Spleen (tissue), 11 donors: Measurements from ENCODE around the gene CPLX3. TPM values are rescaled to one million over a fixed set of nuclear protein-coding genes. Genes with fewer than 3 reads are reported as not detected.

ENCODE experiments used
- DNase-seq: peaks from one replicate; pipeline ENCODE4 v3.0.0-alpha.2; 2020
- H3K27ac ChIP-seq, 8 donors: fragments of 200-600 bp; sonication (generic) in 7 of 8; 1 replicate in 4 of 8; 2 replicates in 4 of 8; pipeline versions ENCODE4 v1.5.0 to v1.8.0; 2016 to 2021; ENCODE audit warnings: inconsistent platforms in 4 of 8, mild to moderate bottlenecking in 4 of 8, moderate library complexity in 1 of 8
- H3K27me3 ChIP-seq, 7 donors: fragments of 200-600 bp; sonication (generic) in 6 of 7; replicated peaks in 1 of 7; 1 replicate in 4 of 7; 2 replicates in 3 of 7; pipeline versions ENCODE4 v1.5.0 to v1.8.0; 2016 to 2021; ENCODE audit warnings: inconsistent platforms in 3 of 7, mild to moderate bottlenecking in 1 of 7
- H3K36me3 ChIP-seq, 6 donors: fragments of 200-600 bp; sonication (generic) in 5 of 6; 1 replicate in 4 of 6; 2 replicates in 2 of 6; pipeline versions ENCODE4 v1.5.0 to v1.8.0; 2016 to 2021; ENCODE audit warnings: inconsistent platforms in 2 of 6
- H3K4me1 ChIP-seq, 6 donors: fragments of 200-600 bp; sonication (generic) in 5 of 6; 1 replicate in 3 of 6; 2 replicates in 3 of 6; pipeline versions ENCODE4 v1.5.0 to v1.8.0; 2016 to 2021; ENCODE audit warnings: inconsistent platforms in 3 of 6
- H3K4me3 ChIP-seq, 8 donors: fragments of 200-600 bp; sonication (generic) in 7 of 8; 1 replicate in 4 of 8; 2 replicates in 4 of 8; pipeline versions ENCODE4 v1.5.0 to v1.8.0; 2016 to 2021; ENCODE audit warnings: inconsistent platforms in 4 of 8, mild to moderate bottlenecking in 4 of 8, moderate library complexity in 2 of 8
- H3K9me3 ChIP-seq, 8 donors: fragments of 200-600 bp; sonication (generic) in 7 of 8; 1 replicate in 4 of 8; 2 replicates in 4 of 8; pipeline versions ENCODE4 v1.5.0 to v1.8.0; 2016 to 2021; ENCODE audit warnings: inconsistent platforms in 4 of 8
- CTCF ChIP-seq, 11 experiments: fragments of 200-600 bp in 7 of 11; fragments of 450-650 bp in 4 of 11; sonication (generic) in 4 of 11; IDR thresholded peaks in 8 of 11; conservative IDR thresholded peaks in 3 of 11; 1 replicate in 7 of 11; 2 replicates in 4 of 11; pipeline versions ENCODE4 v1.4.0 to v1.8.0; 2016 to 2021; ENCODE audit warnings: antibody characterized with exemption in 11 of 11, inconsistent platforms in 4 of 11, mild to moderate bottlenecking in 1 of 11
- POLR2A ChIP-seq, 3 donors: fragments of 450-650 bp; IDR thresholded peaks; one replicate each; pipeline ENCODE4 v1.5.1; 2017; ENCODE audit warnings: antibody characterized with exemption in 3 of 3, mild to moderate bottlenecking in 1 of 3
- POLR2AphosphoS5 ChIP-seq, 3 donors: sonication (generic); formaldehyde crosslinking; IDR thresholded peaks; one replicate each; pipeline ENCODE4 v1.5.1; 2017; ENCODE audit warnings: antibody characterized with exemption in 3 of 3
- WGBS, 5 donors: extraction: QIAGEN DNeasy Blood & Tissue Kit in 3 of 5; methylation state at CpG; one replicate each; pipeline versions ENCODE4 v1.1.5 to v1.1.7; 2013 to 2018; 5-methylcytosine and 5-hydroxymethylcytosine counted together
- intact Hi-C: fragments of 100-400 bp; cut with DNase I; formaldehyde crosslinking; loops from one replicate; pipeline ENCODE4 v1.15.0; 2023; ENCODE audit warnings: low total_unique reads
- polyA plus RNA-seq, 3 donors: library from polyadenylated mRNA; stranded (reverse); fragments of 200-250 nt; gene quantifications; one replicate each; pipeline ENCODE4 v1.2.1, GENCODE V29; 2013
- total RNA-seq, 7 donors: library from RNA; depleted of rRNA in 3 of 7; stranded (reverse); fragments of >200 nt in 3 of 7; fragmentation: NEBNext Ultra II Directional in 4 of 7; extraction: Animal tissue kit (Norgen Biotek cat#: 25700) in 4 of 7; gene quantifications; one replicate each; pipeline versions ENCODE4 v1.1.0 to v1.2.1, GENCODE V29; 2016 to 2021
- donor health status: healthy with polysubstance abuse.
- donor health status: DM: no; HTN: no; CAD: no; lungs with moderate emphysema.
- donor health status: DM: no; HTN: no; CAD: no.
- donor health status: Bipolar disorder and iron deficiency.
- donor health status: healthy.
- donor health status: DM: no; HTN: no; CAD: no.
- donor health status: DM: yes; HTN: yes; CAD: no.

The CPLX3 gene
- total and polyA plus RNA-seq, 10 donors, result 17.7 to 207 (median 39.1) TPM

GRCh38 chr15:74831813-74832495 is 5.5 kb downstream of the CPLX3 start:
- H3K27ac ChIP-seq, result no peak overlapping the region
- DNase-seq, result no peak
- H3K4me3 ChIP-seq, result no peak overlapping the region
- peaks cover 0 to 17% (median 9%) of the 10 kb centered on the region in 6 donors for H3K36me3 ChIP-seq
- peaks cover 0 to 20% (median 5%) of the 10 kb centered on the region in 7 donors for H3K27me3 ChIP-seq
- TF ChIP-seq POLR2AphosphoS5 (IDR thresholded peaks at IDR 0.05) (peak in 2 of 3 donors; percentile 12 to 16), CTCF (IDR thresholded peaks at IDR 0.05 in 8 of 11, conservative IDR thresholded peaks at IDR 0.05 in 3 of 11) (no peak)
- H3K4me1 ChIP-seq, result peaks cover 0 to 21% (median 1%) of the 10 kb centered on the region in 6 donors
- H3K9me3 ChIP-seq, result no peaks in the 10 kb centered on the region
- intact Hi-C loops, result no loop called here
- 77 to 87% (median 81%) methylated on average over 13 to 15 of the region's 15 CpGs for WGBS, 5 donors

GRCh38 chr15:74832826-74833225 is 6.4 kb downstream of the CPLX3 start:
- 48 to 64% (median 61%) methylated on average over 4 of the region's 4 CpGs for WGBS, 5 donors
- DNase-seq, result no peak
- Histone ChIP-seq H3K36me3 (peaks cover 0 to 26% (median 11%) of the 10 kb centered on the region in 6 donors), H3K27me3 (peaks cover 0 to 11% (median under 1%) of the 10 kb centered on the region in 7 donors), H3K27ac (no peak overlapping the region), H3K4me1 (peaks cover 0 to 19% (median 1%) of the 10 kb centered on the region in 6 donors), H3K4me3 (no peak overlapping the region), H3K9me3 (no peaks in the 10 kb centered on the region)
- intact Hi-C loops, result no loop called here
- no peak for TF ChIP-seq POLR2A (IDR thresholded peaks at IDR 0.05)
- no peak for TF ChIP-seq POLR2AphosphoS5 (IDR thresholded peaks at IDR 0.05)
- TF ChIP-seq CTCF (IDR thresholded peaks at IDR 0.05 in 8 of 11, conservative IDR thresholded peaks at IDR 0.05 in 3 of 11), result no peak

GRCh38 chr15:74833376-74834107 is 7.1 kb downstream of the CPLX3 start:
- Histone ChIP-seq H3K9me3 (no peaks in the 10 kb centered on the region), H3K4me3 (no peak overlapping the region), H3K27me3 (peaks cover 0 to 4% (median 0%) of the 10 kb centered on the region in 7 donors), H3K4me1 (peaks cover 0 to 19% (median 1%) of the 10 kb centered on the region in 6 donors), H3K27ac (no peak overlapping the region), H3K36me3 (peaks cover 0 to 33% (median 16%) of the 10 kb centered on the region in 6 donors)
- 50 to 66% (median 56%) methylated on average over 7 to 12 of the region's 12 CpGs for WGBS, 5 donors
- TF ChIP-seq POLR2AphosphoS5 (IDR thresholded peaks at IDR 0.05), result no peak
- no peak for TF ChIP-seq CTCF (IDR thresholded peaks at IDR 0.05 in 8 of 11, conservative IDR thresholded peaks at IDR 0.05 in 3 of 11)
- TF ChIP-seq POLR2A (IDR thresholded peaks at IDR 0.05), result no peak
- intact Hi-C loops, result no loop called here
- no peak for DNase-seq

GRCh38 chr15:74835312-74835823 is 8.9 kb downstream of the CPLX3 start:
- no peak for TF ChIP-seq POLR2A (IDR thresholded peaks at IDR 0.05)
- TF ChIP-seq POLR2AphosphoS5 (IDR thresholded peaks at IDR 0.05), result peak in 1 of 3 donors; percentile 31
- peak; percentile 35 to 83 (median 73) for TF ChIP-seq CTCF (IDR thresholded peaks at IDR 0.05 in 8 of 11, conservative IDR thresholded peaks at IDR 0.05 in 3 of 11)
- H3K4me3 ChIP-seq, result no peak overlapping the region
- H3K4me1 ChIP-seq, result peaks cover 0 to 19% (median 1%) of the 10 kb centered on the region in 6 donors
- H3K9me3 ChIP-seq, result no peaks in the 10 kb centered on the region
- no peaks in the 10 kb centered on the region for H3K27me3 ChIP-seq
- peaks cover 0 to 51% (median 26%) of the 10 kb centered on the region in 6 donors for H3K36me3 ChIP-seq
- 35 to 49% (median 42%) methylated on average over 4 to 5 of the region's 5 CpGs for WGBS, 5 donors
- H3K27ac ChIP-seq, result no peak overlapping the region
- intact Hi-C loops, result no loop called here
- no peak for DNase-seq
